GM19239 (cell line): ENCODE results near the gene MRPL23.

Experiments used
- DNase-seq: peaks from one replicate; pipeline ENCODE4 v3.0.0; 2011; ENCODE audit warnings: low spot score; ENCODE audit not compliant: insufficient read length
- FAIRE-seq: peaks from 2 replicates; lab custom pipeline; 2011; peaks lifted over from hg19 to GRCh38; lab: Jason Lieb, UNC

Gene MRPL23

DNA sequence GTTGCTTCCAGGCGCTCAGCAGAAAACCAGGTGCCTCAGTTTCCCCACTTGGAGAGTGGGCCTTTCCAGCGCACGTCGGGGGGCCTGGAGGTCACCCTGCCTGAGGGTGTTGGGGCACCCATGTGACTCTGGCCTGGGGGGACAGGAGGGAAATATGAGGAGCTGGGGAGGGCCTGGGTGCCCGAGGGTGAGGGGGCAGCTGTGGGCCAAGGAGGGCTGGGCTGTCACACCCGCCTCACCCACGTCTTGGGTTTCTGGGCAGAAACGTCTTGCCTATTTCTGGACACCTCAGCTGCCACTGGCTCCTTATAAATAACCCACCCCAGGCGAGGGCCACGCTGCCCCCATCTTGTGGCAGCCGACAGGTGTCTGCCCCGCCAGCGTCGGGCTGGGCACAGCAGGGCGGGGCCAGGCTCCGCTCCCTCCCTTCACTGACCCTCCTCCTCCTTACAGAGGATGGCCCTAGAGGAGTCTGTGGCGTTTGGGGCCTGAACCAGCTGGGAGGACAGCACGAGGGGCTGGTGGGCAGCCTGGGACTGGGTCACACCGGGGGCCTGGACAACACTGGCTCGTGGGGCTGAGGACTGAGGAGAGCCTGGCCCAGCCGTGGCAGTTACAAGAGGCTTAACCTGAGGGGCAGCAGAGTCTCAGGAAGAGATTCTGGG, 26.1 kb upstream of the MRPL23 start:
- DNase-seq (no peak), FAIRE-seq (no peak)

DNA sequence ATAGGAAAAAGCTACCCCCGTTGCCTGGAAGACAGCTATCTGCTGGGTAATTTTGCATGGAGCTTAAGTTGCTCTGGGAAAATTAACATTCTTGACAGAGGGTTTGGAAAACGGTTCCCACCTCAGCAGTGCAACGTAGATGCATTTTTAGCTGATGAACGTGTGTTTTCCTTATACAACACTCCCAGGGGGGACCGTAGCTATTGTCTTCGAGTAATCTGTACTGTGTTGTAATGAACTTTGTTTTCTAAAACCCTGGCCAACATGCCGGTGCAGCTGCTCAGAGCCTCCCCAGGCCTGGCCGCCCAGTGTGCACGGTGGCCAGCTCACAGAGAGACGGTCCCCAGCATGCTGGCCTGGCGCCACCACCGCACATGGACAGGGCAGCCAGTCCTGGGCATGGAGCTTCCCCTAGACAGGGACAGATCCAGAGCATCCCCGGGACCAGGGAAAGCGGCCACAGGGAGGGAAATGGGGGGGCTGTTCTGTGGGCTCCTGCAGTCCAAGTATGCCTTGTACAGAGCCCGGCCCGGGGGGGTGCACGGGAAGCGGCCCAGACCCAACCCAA, 25.5 kb upstream of the MRPL23 start:
- DNase-seq (no peak), FAIRE-seq (no peak)

DNA sequence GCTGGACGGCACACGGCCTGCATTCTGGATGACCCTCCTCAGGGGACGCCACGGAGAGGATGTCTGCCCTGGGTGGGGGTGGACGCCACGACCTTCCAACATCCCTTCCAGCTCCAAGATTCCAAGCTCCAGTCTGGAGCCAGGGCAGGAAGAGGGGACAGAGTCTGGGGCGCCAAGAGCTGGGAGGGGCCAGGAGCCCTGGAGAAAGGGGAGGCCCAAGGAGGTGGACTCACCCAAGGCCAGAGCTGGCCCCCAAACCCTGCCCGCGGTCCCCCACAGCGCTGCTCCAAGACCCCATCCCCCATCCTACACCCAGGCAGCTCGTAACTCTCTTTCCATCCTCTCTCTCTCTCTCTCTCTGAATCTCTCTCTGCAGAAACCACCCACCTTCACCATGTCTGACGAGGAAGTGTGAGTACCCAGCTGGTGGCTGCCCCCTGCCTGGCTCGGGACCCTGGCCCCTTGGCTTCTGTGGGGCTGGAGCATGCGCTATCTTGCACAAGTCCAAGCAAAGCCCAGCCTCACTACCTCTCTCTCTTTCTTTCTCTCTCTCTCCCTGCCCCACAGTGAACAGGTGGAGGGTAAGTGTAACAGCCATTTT, 24.6 kb upstream of the MRPL23 start:
- no peak for FAIRE-seq
- no peak for DNase-seq

DNA sequence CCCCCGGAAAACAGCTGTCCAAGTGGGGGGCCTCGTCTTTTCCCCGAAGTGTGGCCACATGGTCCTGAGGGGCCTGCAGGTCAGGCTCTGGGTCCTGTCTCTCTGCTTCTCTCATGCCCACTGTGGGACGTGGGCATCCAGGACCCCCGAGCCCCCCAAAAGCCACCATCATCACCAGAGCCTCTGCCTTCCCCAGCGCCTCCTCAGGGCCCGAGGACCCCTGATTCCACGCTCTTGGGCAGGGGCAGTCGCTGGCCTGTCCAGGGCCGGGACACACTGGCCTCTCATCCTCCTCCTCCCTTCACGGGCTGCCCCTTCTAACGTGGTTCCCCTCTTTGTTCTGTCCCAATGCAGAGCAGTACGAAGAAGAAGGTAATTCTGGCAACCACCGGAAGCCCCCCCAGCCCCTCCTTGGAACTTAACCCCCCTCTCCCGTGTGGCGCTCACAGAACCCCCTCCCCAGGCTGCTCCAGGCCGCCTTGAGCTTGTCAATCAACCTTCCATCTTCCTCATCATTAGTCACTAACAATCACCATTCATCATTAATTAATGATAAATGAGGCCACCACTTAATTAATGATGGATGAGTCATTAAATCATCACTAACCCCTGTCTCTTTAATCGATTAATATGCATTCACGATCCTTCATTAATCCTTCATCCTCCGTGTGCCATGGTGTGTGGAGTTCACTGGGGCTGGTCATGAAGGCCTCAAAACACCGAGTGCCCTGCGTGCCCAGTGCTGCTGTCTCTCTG, 23.8 kb upstream of the MRPL23 start:
- FAIRE-seq (no peak), DNase-seq (no peak)

DNA sequence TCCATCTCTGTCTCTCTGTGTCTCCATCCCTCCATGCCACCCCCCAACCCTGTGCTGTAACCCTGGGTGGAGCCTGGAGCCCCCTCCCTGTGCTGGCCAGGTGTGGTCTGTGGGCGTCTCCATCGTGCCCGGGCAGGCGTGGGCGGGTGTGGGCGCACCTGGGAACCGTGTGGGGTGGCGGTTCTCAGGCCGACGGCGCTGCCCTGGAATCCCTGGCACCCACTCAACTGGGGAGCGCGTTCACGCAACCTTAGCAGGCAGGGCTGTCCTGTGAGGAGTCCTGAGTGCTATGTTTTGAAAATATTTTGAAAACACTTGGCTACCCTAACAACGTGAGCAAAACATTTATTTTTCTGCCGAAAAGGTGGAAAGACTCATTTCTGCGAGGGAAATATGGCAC, 23.0 kb upstream of the MRPL23 start:
- DNase-seq (no peak), FAIRE-seq (no peak)

DNA sequence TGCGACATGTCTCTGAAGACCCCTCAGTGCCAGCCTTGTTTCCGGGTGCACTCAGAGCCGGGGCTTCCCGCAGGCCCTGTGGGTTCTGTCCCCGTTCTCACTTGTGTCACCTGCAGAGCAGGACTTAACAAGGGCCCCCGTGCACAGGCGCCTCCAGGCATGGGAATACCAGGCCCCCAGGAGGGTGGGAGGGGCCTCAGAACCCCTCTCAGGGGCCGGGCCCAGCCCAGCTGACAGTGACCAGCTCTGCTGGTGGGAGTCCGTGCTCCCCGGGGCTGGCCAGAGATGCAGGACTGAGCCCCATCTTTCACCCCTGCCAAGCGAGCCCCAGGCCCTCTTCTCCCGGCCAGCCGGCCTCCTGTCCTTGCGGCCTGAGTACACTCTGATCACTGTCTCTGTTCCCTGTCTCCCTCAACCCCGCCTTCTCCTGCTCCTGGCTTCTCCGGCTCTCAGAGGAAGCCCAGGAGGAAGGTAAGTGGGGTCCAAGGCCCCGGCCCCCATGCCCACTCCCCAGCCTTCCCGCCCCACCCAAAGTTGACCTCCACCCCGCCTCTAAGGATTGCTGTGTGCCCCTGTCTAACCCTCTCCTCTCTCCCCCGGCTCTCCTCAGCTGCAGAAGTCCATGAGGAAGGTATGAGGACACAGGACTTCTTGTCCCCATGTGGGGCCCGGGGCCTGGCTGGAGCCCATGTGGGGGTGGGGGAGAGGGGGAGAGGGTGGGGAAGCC, 22.3 kb upstream of the MRPL23 start:
- FAIRE-seq (no peak), DNase-seq (no peak)

DNA sequence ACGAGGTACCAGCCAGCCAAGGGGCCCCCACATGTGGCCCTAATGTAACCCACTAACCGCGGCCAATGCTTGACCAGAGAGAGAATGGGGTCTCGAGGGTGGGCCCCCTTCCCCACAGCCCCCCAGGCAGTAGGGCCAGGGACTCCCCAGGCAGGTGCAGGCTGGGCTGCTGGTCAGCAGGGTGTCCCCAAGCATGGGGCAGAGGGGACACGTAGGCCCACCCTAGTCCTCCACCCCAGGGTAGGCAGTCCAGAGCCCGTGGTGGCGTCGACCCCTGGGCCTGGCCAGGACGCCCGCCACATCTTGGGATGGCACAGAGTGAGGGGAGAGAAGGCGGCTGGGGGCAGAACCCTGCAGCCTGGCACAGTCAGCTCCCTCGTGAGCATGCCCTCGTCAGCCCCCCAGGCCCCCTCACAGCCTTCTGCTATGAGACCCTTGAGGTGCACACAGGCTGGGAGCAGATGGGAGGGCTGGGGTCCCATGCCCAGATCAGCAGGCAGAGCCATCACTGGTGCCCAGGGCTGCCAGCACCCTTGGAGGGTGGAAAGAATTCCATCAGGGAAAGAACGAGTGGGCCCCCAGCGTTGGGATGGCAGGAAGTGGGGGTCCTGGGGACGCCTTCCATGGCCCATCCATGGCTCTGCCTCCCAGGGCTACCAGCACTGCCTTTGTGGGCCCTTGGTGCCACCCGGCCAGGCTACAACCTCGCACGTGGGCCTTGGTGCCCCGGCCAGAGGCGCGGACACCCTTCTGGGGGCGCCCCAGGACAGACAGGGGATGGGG, 21.6 kb upstream of the MRPL23 start:
- no peak for DNase-seq
- FAIRE-seq = no peak

DNA sequence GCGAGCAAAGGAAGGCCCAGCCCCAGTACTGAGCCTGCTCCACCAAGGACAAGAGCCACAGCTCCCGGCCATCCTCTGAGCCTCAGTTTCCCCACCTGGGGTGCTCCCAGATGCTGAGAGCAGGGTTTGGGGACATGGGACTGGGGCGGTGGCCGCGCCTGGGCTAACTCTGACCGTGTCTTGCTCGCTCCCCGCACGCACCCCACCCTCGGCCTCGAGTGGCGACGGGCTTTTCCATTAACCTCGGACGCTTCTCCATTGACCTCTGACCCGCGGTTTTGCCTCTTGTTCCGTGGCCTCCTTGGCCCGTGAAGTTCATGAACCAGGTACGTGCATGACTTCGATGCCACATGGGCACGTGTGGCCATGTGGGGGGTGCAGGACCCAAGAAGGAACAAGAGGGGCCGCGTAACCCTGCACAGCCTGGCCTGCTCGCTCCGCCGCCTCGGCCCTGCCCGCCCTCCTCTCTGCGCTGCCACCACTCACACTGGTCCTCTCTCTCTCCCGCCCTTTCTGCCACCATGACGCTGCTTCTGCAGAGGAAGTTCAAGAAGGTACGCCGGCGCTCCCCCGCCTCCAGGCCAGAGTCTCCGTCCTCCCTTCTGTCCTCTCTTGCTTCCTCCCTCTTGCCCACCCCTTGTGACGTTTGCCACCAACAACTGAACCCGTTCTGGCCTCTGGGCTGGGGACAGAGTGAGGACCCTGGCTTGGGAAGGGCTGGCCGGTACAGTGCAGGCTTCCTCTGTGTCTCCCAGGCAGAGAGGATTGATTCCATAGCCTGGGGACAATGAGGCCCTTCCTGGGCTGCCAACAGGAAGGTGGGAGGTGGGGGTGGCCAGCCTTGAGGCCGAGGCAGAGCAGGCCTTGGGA, 20.7 kb upstream of the MRPL23 start:
- DNase-seq (no peak), FAIRE-seq (no peak)

DNA sequence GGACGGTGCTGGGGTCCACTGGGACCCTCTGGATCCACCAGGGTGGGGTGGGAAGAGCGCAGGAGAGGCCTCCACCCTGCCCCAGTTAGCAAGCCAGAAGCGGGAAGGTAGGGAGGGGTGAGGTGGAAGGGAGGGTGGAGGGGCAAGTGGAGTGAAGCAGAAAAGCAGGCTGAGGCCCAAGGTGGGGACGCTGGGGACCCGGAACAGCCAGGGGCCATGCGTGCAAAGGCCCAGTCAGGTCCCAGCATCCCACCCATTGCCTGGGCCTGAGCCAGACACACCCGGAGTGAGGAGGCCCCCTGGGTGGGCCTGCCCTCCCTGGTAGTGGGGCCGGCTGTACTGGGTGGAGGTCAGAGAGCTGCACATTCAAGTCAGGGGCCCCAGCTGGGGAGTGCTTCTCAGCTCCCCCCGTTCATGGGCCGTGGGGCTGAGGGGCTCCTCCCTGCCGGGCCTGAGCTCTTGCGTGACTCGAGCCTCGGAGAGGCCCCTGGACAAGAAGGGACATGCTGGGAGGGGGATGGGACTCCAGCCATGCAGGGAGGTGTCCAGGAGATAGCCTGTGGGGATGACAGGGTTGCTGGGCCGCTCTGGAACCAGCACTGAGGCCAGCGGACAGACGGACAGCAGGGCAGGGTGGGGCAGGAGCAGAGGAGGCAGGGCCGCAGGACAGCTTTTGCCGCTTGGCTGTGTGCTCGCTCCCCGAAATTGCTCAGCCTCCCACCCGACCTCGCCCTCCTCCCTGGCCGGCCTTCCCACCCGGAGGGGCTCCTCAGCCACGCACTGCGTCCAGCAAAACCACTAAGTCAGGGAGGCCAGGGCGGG, 19.9 kb upstream of the MRPL23 start:
- DNase-seq (no peak), FAIRE-seq (no peak)

DNA sequence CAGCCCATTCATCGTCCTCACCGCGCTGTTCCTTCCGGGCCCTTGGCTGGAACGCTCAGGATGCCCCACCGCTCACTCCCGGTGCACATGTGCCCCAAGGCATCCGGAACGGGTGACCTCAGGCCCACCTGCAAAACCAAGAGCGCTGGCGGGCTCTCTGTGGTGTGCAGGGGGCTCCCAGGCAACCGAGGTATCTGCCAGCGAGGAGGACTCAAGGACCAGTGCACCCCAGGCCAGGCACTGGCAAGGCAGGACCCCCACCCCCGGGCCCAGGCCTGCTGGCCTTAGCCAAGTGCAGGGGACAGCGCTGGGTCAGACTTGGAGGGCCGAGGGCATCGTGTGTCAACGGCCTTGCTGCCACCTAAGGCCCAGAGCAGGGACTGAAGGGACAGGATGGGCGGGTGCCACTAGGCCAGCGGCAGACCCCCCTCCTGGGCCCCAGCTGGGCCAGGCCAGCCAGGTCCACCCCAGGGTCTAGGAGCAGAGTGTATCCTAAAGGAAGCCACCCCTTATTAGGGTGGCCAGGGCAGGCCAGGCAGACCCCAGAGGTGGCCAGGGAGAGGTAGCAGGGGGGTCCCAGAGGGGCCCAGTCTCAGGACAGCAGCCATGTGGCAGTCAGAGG, 19.2 kb upstream of the MRPL23 start:
- DNase-seq = no peak
- FAIRE-seq = no peak

DNA sequence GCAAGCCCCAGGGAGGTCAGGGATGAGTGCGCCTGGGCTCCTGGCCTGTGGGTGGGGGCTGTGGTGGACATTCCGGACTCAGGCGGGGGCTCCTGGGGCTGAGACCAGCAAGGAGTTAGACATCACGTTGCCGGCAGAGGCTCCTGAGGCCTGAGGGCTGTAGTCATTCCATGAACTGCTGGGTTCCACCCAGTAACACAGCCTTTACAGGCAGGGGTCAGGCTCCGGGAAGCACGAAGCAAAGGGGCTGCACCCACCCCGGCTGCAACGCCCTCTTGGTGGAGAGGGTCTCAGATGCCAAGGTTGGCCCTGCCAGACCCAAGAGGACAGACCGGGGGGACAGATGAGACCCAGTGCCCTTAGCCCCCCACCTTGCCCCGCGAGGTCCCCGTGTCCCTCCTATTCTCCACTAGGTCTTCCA, 18.7 kb upstream of the MRPL23 start:
- FAIRE-seq (no peak), DNase-seq (no peak)

DNA sequence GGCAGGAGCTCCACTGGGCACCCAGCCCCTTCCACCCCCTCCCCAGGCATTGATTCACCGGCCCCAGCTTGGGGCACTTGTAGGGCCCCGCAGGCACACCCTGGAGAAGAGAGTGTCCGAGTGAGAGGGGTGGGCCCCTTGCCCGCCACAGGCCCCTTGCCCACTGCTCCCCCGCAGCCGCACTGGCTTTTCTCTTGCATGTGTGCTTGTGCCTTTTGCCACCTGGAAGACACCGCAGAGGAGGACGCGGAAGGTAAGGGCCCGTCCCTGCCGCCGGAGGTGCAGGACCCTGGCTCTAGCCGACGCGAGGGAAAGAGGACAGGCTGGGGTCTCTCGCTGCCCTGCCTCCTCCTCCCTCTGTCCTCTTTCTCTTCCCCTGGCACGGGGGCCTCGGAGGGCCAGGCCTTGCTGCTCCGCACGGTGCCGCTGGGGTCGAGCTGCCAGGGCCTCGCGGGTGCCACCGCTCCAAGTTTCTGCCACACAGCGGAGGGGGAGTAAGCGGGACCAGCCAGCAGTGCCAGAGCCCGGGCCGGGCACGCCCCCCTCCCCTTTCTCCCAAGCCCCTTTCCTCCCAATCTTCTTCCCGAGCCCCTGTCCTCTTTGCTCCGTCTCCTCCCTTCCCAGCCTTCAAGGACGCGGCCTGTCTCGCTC, 18.1 kb upstream of the MRPL23 start:
- no peak for FAIRE-seq
- no peak for DNase-seq

DNA sequence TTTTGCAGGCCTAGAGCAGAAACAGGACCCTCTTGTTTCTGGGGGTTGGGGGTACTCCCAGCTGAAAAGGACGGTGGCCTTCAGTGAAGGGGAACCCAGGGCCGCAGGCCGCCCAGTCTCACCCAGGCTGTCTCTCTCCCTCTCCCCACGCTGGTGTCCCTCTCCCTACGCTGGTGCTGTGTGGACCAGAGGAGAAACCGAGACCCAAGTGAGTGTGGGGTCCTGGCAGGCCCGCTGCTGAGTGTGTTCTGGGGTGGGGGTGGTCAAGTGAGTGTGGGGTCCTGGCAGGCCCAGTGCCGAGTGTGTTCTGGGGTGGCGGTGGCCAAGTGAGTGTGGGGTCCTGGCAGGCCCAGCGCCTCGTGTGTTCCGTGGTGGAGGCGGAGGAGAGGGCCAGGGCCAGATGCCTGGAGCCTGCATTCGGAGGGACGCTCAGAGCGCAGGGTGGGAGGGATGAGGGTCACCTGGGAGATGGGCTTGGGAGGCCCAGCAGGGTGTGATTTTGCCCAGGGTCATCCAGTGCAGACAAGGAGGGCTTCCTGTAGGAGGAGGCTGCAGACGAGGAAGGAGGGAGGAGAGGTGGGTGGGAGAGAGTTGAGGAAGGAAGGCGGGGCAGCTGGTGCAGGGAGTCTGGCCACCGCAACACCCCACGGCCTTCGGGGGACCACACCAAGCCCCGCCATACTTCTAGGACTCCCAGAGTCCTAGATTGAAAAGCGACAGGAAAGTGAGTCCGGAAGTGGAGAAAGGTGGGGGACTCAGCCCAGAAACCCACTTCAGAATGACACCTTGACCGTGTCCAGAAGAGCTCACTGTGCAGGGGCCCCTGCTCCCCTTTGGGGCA, 17.3 kb upstream of the MRPL23 start:
- no peak for DNase-seq
- FAIRE-seq = no peak

DNA sequence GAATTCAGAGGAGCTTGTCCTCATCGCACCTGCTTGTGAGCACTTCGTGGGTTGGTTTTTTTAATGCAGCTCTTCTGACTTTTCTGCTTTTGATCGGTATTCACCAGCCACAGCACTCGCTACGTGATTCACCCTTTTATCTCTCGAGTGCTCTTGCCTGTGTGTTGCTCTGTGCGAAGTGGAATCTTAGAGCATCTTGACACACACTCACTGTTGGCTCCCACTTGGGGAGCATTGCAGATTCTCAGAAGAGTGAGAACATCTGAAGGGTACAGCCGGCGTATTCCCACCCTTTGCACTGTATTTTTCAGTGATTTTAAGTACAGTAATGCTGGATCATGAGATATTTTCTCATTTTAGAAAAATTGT, 16.7 kb upstream of the MRPL23 start:
- no peak for DNase-seq
- FAIRE-seq = no peak

DNA sequence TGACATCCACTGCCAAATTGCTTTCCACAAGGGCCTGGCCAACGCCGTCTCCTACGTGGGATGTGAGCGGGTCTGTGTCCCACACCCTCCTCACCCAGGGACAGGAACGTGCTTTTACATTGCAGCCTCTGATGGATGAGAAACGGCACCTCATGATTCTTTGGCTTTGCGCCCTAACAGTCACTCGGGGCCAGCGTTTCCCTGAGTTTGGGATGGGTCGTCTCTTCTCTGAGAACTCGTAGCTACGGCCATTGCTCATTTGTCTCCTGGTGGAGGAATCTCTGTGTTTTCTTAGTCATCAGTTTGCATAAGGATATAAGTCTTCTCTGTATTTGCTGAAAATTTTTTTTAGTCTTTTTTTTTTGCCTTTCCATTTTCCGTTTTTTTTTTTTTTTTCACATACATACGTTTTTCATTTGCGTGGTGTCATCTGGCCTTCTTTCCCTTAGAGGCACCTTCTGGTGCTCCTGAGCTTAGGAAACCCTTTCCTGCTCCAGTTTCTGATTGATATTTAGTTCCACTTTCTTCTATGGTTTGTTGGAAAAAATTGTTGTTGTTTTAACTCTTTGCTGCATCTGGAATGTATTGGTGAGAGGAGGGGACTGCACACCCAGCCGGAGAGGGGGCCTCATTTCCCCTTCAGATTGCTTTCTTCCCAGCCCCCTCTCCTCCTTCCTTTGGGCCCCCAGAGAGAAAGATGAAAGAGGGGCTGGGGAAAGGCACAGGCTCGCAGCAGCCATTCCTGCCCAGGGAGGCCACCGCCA, 15.6 kb upstream of the MRPL23 start:
- no peak for DNase-seq
- no peak for FAIRE-seq

DNA sequence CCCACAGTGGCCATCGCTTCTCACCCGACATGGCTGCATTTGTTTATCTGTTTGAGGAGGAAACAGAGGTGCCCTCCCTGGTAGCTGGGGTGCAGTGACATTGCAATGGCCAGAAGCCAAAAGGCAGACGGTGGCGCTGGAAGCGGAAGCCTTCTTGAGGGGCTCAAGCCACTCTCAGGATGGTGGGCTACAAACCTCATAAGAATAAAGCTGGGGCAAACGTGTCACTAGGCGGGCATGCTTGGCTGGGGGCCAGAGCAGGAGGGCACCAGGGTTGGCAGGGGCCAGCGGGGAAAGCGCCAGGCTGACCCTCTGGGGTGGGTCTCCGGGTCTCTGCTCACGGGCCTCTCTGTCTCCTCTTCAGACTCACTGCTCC, 15.0 kb upstream of the MRPL23 start:
- FAIRE-seq = no peak
- DNase-seq = no peak
